GM19023 (cell line): Measurements from ENCODE around the gene PTPN9.

ENCODE experiments used
- ATAC-seq: cut with Tn5 transposase; IDR thresholded peaks from one replicate; pipeline ENCODE4 v1.9.1; 2021; ENCODE audit warnings: mild to moderate bottlenecking, moderate library complexity; ENCODE audit not compliant: unreplicated experiment

The PTPN9 gene

GRCh38 chr15:75425966-75426500 is 153.1 kb downstream of the PTPN9 start:
- no peak for ATAC-seq

GRCh38 chr15:75422554-75422953 is 156.6 kb downstream of the PTPN9 start:
- ATAC-seq: no peak

GRCh38 chr15:75420698-75421097 is 158.4 kb downstream of the PTPN9 start:
- no peak for ATAC-seq

GRCh38 chr15:75416584-75416983 is 162.5 kb downstream of the PTPN9 start:
- ATAC-seq: no peak
